Suppressor macrophage treated with lipopolysaccharide for 1 hour (primary cell): Measurements from ENCODE around the gene ZSCAN18.

Experiments used
- DNase-seq, 3 donors: peaks; one replicate each; pipeline ENCODE4 v3.0.0-alpha.2; 2020 to 2022

The ZSCAN18 gene

GRCh38 chr19:58085348-58085875 is 12.6 kb downstream of the ZSCAN18 start:
- DNase-seq: no peak

- DNase-seq: no peak
Observed at GRCh38 chr19:58084596-58085347, 13.3 kb downstream of the ZSCAN18 start.

GRCh38 chr19:58083021-58083420 is 15.0 kb downstream of the ZSCAN18 start:
- DNase-seq: no peak

- no peak for DNase-seq
Observed at GRCh38 chr19:58079792-58080191, 18.2 kb downstream of the ZSCAN18 start.

- DNase-seq: no peak
Observed at GRCh38 chr19:58067240-58067912, 30.7 kb downstream of the ZSCAN18 start.

GRCh38 chr19:58063712-58064111 is 34.3 kb downstream of the ZSCAN18 start:
- no peak for DNase-seq

- DNase-seq: no peak
Observed at GRCh38 chr19:58060231-58060630, 37.8 kb downstream of the ZSCAN18 start.

GRCh38 chr19:58059671-58060078 is 38.4 kb downstream of the ZSCAN18 start:
- DNase-seq: no peak

GRCh38 chr19:58059003-58059670 is 38.9 kb downstream of the ZSCAN18 start, which contains the start of gene ZNF135:
ZNF135 (plus strand) TSS chr19:58059282; CDS start chr19:58060003, 721 bp downstream.
- DNase-seq: peak; percentile 50 to 75 (median 68)

- no peak for DNase-seq
Observed at GRCh38 chr19:58058467-58058866, 39.6 kb downstream of the ZSCAN18 start.

- no peak for DNase-seq
Observed at GRCh38 chr19:58056861-58057260, 41.2 kb downstream of the ZSCAN18 start.

GRCh38 chr19:58056261-58056660 is 41.8 kb downstream of the ZSCAN18 start:
- no peak for DNase-seq

- no peak for DNase-seq
Observed at GRCh38 chr19:58054901-58055874, 42.8 kb downstream of the ZSCAN18 start.

- no peak for DNase-seq
Observed at GRCh38 chr19:58053480-58054156, 44.4 kb downstream of the ZSCAN18 start.

- DNase-seq: no peak
Observed at GRCh38 chr19:58052256-58052655, 45.8 kb downstream of the ZSCAN18 start.

GRCh38 chr19:58047672-58048071 is 50.4 kb downstream of the ZSCAN18 start:
- no peak for DNase-seq

- DNase-seq: no peak
Observed at GRCh38 chr19:58046856-58047255, 51.2 kb downstream of the ZSCAN18 start.

- no peak for DNase-seq
Observed at GRCh38 chr19:58045411-58046050, 52.5 kb downstream of the ZSCAN18 start.

GRCh38 chr19:58044886-58045285 is 53.1 kb downstream of the ZSCAN18 start:
- DNase-seq: no peak

- no peak for DNase-seq
Observed at GRCh38 chr19:58044391-58044790, 53.6 kb downstream of the ZSCAN18 start.
